HepG2 (cell line): ENCODE data around the gene NAP1L1. TPM values are rescaled to one million over a fixed set of nuclear protein-coding genes. Genes with fewer than 3 reads are reported as not detected.

ENCODE experiments used
- BCL6 ChIP-seq: IDR thresholded peaks from 2 replicates; pipeline ENCODE4 v1.6.1; 2016; ENCODE audit warnings: missing genetic modification reagents, missing compliant biosample characterization
- FOXO4 ChIP-seq: sonication (generic); formaldehyde crosslinking; conservative IDR thresholded peaks from 2 replicates; pipeline ENCODE4 v1.8.1; 2023; ENCODE audit warnings: missing genetic modification reagents
- GATA4 ChIP-seq: sonication (generic); IDR thresholded peaks from 2 replicates; pipeline ENCODE4 v1.6.1; 2016; ENCODE audit warnings: antibody characterized with exemption, low read depth, borderline replicate concordance
- GZF1 ChIP-seq: sonication (generic); formaldehyde crosslinking; IDR thresholded peaks from 2 replicates; pipeline ENCODE4 v1.5.1; 2020; ENCODE audit warnings: mild to moderate bottlenecking, missing genetic modification reagents
- NCOA2 ChIP-seq: sonication (generic); formaldehyde crosslinking; IDR thresholded peaks from 2 replicates; pipeline ENCODE4 v1.8.0; 2022; ENCODE audit warnings: inconsistent platforms
- NFE2L1 ChIP-seq: sonication (generic); formaldehyde crosslinking; IDR thresholded peaks from 2 replicates; pipeline ENCODE4 v1.4.0; 2020; ENCODE audit warnings: missing genetic modification reagents, mild to moderate bottlenecking, borderline replicate concordance
- NFIC ChIP-seq: IDR thresholded peaks from 2 replicates; pipeline ENCODE4 v1.6.1; 2012; ENCODE audit warnings: mild to moderate bottlenecking, low read length, inconsistent platforms
- NPAS2 ChIP-seq: sonication (generic); formaldehyde crosslinking; IDR thresholded peaks from 2 replicates; pipeline ENCODE4 v1.8.0; 2022; ENCODE audit warnings: mild to moderate bottlenecking, missing genetic modification reagents, borderline replicate concordance
- PLSCR1 ChIP-seq: sonication (generic); formaldehyde crosslinking; IDR thresholded peaks from 2 replicates; pipeline ENCODE4 v1.5.0; 2020; ENCODE audit warnings: missing genetic modification reagents, mild to moderate bottlenecking, borderline replicate concordance
- RARG ChIP-seq: sonication (generic); formaldehyde crosslinking; IDR thresholded peaks from 2 replicates; pipeline ENCODE4 v1.4.0; 2020; ENCODE audit warnings: low read depth, mild to moderate bottlenecking, missing genetic modification reagents
- RERE ChIP-seq: IDR thresholded peaks from 2 replicates; pipeline ENCODE4 v1.6.1; 2016; ENCODE audit warnings: low read depth, missing genetic modification reagents, missing compliant biosample characterization
- ZBTB8A ChIP-seq: sonication (generic); formaldehyde crosslinking; IDR thresholded peaks from 2 replicates; pipeline ENCODE4 v1.4.0; 2020; ENCODE audit warnings: mild to moderate bottlenecking, low read depth, missing genetic modification reagents, borderline replicate concordance
- ZFP36L1 ChIP-seq: sonication (generic); formaldehyde crosslinking; IDR thresholded peaks from 2 replicates; pipeline ENCODE4 v1.8.0; 2022; ENCODE audit warnings: mild to moderate bottlenecking, missing genetic modification reagents, moderate library complexity
- ZFP62 ChIP-seq: sonication (generic); formaldehyde crosslinking; IDR thresholded peaks from 2 replicates; pipeline ENCODE4 v1.4.0; 2020; ENCODE audit warnings: missing genetic modification reagents
- ZNF12 ChIP-seq: sonication (generic); formaldehyde crosslinking; IDR thresholded peaks from 2 replicates; pipeline ENCODE4 v1.5.0; 2020; ENCODE audit warnings: missing genetic modification reagents
- ZNF513 ChIP-seq: sonication (generic); formaldehyde crosslinking; conservative IDR thresholded peaks from 2 replicates; pipeline ENCODE4 v1.5.0; 2020; ENCODE audit warnings: missing genetic modification reagents
- ZNF530 ChIP-seq: sonication (generic); formaldehyde crosslinking; IDR thresholded peaks from 2 replicates; pipeline ENCODE4 v1.5.0; 2020; ENCODE audit warnings: low read depth, mild to moderate bottlenecking, missing genetic modification reagents
- ZNF549 ChIP-seq: sonication (generic); formaldehyde crosslinking; IDR thresholded peaks from 2 replicates; pipeline ENCODE4 v1.5.0; 2020; ENCODE audit warnings: missing genetic modification reagents
- ZNF558 ChIP-seq: sonication (generic); formaldehyde crosslinking; IDR thresholded peaks from 2 replicates; pipeline ENCODE4 v1.9.0; 2022; ENCODE audit warnings: mild to moderate bottlenecking, missing genetic modification reagents, borderline replicate concordance
- ZNF639 ChIP-seq: conservative IDR thresholded peaks from 2 replicates; pipeline ENCODE4 v1.6.1; 2018; ENCODE audit warnings: missing genetic modification reagents
- ZNF720 ChIP-seq: sonication (generic); formaldehyde crosslinking; IDR thresholded peaks from 2 replicates; pipeline ENCODE4 v1.4.0; 2020; ENCODE audit warnings: missing genetic modification reagents
- polyA plus RNA-seq, 8 experiments: library from polyadenylated mRNA; depleted of rRNA in 3 of 8; stranded (reverse) in 7 of 8; unstranded in 1 of 8; fragments of >200 nt; fragmentation: Illumina TruSeq in 4 of 8; extraction: Trizol in 4 of 8; gene quantifications; 2 replicates each; pipeline versions ENCODE4 v1.2.1 to v1.2.3, GENCODE V29; 2011 to 2016; ENCODE audit warnings: low read depth in 4 of 8, missing spikeins in 1 of 8, mixed read lengths in 1 of 8; ENCODE audit not compliant: insufficient read depth in 1 of 8
- total RNA-seq, 5 experiments: library from RNA; depleted of rRNA; stranded (reverse); fragments of >200 nt; fragmentation: Illumina TruSeq; extraction: Trizol; gene quantifications; 2 replicates each; pipeline ENCODE4 v1.2.3, GENCODE V29; 2016; ENCODE audit warnings: low read depth in 1 of 5

The NAP1L1 gene
- total and polyA plus RNA-seq, 2 of the 13 experiments (the other 11 are each of a cell fraction or from before 2014, with no cell fraction given), result 207 to 309 TPM

GRCh38 chr12:76026643-76027063 is 57.8 kb downstream of the NAP1L1 start (continued):
- TF ChIP-seq FOXO4 (CRISPR knock-in tag), result no peak
- peak; percentile 44 for TF ChIP-seq BCL6 (CRISPR knock-in tag)
- no peak for TF ChIP-seq ZNF558
- TF ChIP-seq NFE2L1 (CRISPR knock-in tag), result no peak
- no peak for TF ChIP-seq NPAS2
- TF ChIP-seq ZBTB8A (CRISPR knock-in tag), result no peak
- no peak for TF ChIP-seq NFIC
- peak; percentile 18; the same call in 1 of the 2 replicates for TF ChIP-seq ZNF12 (CRISPR knock-in tag)
- no peak for TF ChIP-seq RERE (CRISPR knock-in tag)
- TF ChIP-seq GATA4, result no peak
- no peak for TF ChIP-seq ZFP62 (CRISPR knock-in tag)
- TF ChIP-seq ZNF513 (CRISPR knock-in tag), result no peak
- no peak for TF ChIP-seq PLSCR1 (CRISPR knock-in tag)
- TF ChIP-seq ZNF639 (CRISPR knock-in tag), result no peak
- no peak for TF ChIP-seq ZFP36L1 (CRISPR knock-in tag)
- TF ChIP-seq ZNF720 (CRISPR knock-in tag), result no peak
- no peak for TF ChIP-seq GZF1 (CRISPR knock-in tag)
- no peak for TF ChIP-seq RARG (CRISPR knock-in tag)
- TF ChIP-seq ZNF549 (CRISPR knock-in tag), result no peak
- TF ChIP-seq ZNF530 (CRISPR knock-in tag), result no peak
- TF ChIP-seq NCOA2 (CRISPR knock-in tag), result 0 out of 2 replicates have a peak, but pooled peaks have one; percentile 34
